ENCODE data around the gene ARMH1.

ARMH1 gene

DNA sequence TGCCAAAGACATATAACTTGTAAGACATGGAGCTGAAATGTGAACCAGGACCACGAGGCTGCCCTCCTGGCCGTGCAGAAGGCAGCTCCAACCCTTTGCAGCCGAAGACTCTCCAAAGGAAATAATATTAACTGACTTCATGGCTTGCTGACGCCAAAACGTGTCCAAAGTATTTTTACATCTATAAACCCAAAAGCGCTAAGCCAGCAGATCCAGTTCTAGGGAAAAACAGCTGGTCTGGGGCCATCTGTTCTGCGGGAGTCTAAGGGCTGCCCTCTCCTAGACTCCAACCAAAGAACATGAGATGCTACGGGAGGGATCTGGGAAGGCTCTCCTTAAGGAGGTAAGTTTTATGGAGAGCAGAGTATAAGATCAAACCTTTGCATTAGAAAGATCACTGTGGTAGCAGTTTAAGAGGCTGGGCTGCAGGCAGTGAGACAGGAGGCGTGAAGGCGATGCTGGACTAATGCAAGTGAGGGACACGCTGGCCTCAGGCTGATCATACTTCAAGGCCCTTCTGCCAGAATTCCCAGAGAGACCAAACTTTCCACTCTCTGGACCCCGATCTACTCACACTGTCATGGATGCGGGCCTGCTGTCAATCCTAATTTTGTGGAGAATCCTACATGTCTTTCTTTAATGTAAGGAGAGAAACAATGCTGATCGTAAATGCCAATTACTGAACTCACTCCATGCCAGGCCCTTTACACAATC, 1.4 kb upstream of the ARMH1 start:
- no peak for DNase-seq (ENCODE audit: low read depth)
- TF ChIP-seq MYC (IDR thresholded peaks at IDR 0.05; ENCODE audit: low read depth, low read length) (no peak), MAX (IDR thresholded peaks at IDR 0.05; ENCODE audit: low read depth, low read length) (no peak), POLR2A (IDR thresholded peaks at IDR 0.05; ENCODE audit: extremely low read depth, insufficient read length) (no peak), CTCF (IDR thresholded peaks at IDR 0.05; ENCODE audit: low read depth, low read length) (no peak)
- H3K4me3 ChIP-seq (ENCODE audit: low read depth, low read length), result peak overlapping the region; percentile 62

GRCh38 chr1:44673675-44674112, 820 bp upstream of the ARMH1 start:
- H3K4me3 ChIP-seq (ENCODE audit: low read depth, low read length), result peak overlapping the region; percentile 62
- TF ChIP-seq POLR2A (IDR thresholded peaks at IDR 0.05; ENCODE audit: extremely low read depth, insufficient read length), result no peak
- TF ChIP-seq MAX (IDR thresholded peaks at IDR 0.05; ENCODE audit: low read depth, low read length), result no peak
- no peak for TF ChIP-seq MYC (IDR thresholded peaks at IDR 0.05; ENCODE audit: low read depth, low read length)
- no peak for TF ChIP-seq CTCF (IDR thresholded peaks at IDR 0.05; ENCODE audit: low read depth, low read length)
- DNase-seq (ENCODE audit: low read depth), result no peak

DNA sequence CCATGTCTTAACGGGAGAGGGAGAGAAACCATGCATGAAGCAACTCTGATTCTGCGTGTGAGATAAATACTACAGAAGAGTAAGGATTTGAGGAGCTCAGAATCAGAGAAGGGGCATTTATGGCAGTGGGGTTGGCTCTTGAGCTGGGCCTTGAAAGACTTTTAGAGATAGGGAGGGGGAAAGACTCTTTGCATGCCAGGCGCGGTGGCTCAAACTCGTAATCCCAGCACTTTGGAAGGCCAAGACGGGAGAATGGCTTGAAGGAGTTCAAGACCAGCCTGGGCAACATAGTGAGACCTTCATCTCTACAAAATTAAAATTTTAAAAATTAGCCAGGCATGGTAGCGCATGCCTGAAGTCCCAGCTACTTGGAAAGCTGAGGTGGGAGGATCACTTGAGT, 672 bp downstream of the ARMH1 start:
- no peak for DNase-seq (ENCODE audit: low read depth)
- TF ChIP-seq MAX (IDR thresholded peaks at IDR 0.05; ENCODE audit: low read depth, low read length), result no peak
- TF ChIP-seq CTCF (IDR thresholded peaks at IDR 0.05; ENCODE audit: low read depth, low read length), result no peak
- TF ChIP-seq MYC (IDR thresholded peaks at IDR 0.05; ENCODE audit: low read depth, low read length), result no peak
- TF ChIP-seq POLR2A (IDR thresholded peaks at IDR 0.05; ENCODE audit: extremely low read depth, insufficient read length), result no peak
- no peak overlapping the region for H3K4me3 ChIP-seq (ENCODE audit: low read depth, low read length)

DNA sequence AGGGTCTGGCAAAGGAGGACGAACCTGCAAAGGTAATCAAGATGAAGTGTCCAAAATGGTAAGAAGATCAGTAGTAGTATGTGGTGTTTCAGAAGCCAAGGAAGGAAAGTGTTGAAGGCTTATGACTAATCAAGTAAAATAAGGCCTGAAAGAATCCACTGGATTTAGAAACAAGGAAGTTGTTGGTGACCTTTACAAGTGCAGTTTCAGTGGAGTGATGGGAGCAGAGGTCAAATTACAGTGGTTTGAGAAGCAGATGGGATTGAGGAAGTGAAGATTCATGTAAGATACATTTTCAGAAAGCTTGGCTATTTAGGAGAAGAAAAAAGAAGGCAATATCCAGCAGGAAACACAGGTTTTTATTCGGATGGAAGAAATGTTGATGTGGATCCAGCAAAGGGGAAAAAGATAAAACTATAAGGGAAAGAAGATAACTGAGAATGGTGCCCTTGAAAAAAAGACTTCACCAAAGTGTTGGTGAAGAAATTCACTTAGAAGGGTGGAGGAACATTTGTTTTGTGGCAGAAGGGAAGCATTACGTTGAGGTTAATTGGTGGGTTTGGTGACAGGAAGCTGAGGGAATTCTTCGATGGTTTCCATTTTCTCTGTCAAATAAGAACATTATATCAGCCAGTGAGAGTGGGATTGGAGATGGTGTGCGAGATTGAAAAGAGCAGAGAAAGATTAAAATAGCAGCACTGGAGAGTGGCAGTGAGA, 2.1 kb downstream of the ARMH1 start:
- no peak for TF ChIP-seq MAX (IDR thresholded peaks at IDR 0.05; ENCODE audit: low read depth, low read length)
- no peak overlapping the region for H3K4me3 ChIP-seq (ENCODE audit: low read depth, low read length)
- peak; percentile 94 for DNase-seq (ENCODE audit: low read depth)

DNA sequence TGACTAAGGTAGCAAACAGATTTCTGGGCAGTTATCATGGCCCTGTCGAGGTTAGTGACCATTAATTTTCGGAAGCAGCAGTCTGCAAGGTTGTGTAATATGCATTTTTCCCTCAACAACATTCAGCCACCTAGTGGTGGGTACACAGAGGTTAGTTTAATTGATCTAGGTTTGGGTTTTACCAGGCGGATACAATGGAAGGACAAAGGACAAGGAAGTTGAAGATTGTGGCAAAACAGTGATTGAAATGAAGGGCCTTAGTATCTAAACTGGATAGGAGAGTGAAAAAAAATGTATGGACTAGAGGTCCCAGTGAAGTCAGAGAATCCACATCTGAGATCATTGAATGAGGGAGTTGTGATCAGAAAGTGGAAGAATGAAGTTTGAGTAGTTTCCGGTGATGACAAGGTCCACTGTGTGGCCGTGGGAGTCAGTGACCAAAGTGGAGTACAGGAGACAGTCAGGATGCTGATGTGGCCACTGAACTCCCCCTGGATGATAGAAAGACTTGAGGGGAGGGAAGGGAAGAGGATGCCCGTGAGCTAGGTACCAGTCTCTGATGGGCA, 2.8 kb downstream of the ARMH1 start:
- peak; percentile 77 for DNase-seq (ENCODE audit: low read depth)

More for the DNA sequence above, 2.8 kb downstream of the ARMH1 start:
- no peak for TF ChIP-seq POLR2A (IDR thresholded peaks at IDR 0.05; ENCODE audit: extremely low read depth, insufficient read length)
- no peak for TF ChIP-seq MYC (IDR thresholded peaks at IDR 0.05; ENCODE audit: low read depth, low read length)
- peak; percentile 53 for TF ChIP-seq CTCF (IDR thresholded peaks at IDR 0.05; ENCODE audit: low read depth, low read length)
- TF ChIP-seq MAX (IDR thresholded peaks at IDR 0.05; ENCODE audit: low read depth, low read length), result no peak
- H3K4me3 ChIP-seq (ENCODE audit: low read depth, low read length), result no peak overlapping the region
